HCT116 (cell line): ENCODE results near the gene CCBE1. TPM values are rescaled to one million over a fixed set of nuclear protein-coding genes. Genes with fewer than 3 reads are reported as not detected.

Source experiments
- ATAC-seq: fragments of 200-7000 bp; cut with Tn5 transposase; 2 replicates; pipeline ENCODE4 v1.9.1; 2020; ENCODE audit warnings: mild to moderate bottlenecking, moderate library complexity
- BruUV-seq: library from RNA; stranded (reverse); fragments of 400-500 nt; replicated peaks from 2 replicates; lab custom pipeline; 2021; lab: Mats Ljungman, UMichigan
- CTCF ChIA-PET: fragments of 300-600 bp; sonication (Branson Sonifier 250); formaldehyde crosslinking; loops from one replicate; lab custom pipeline; 2021; ENCODE audit warnings: antibody characterized with exemption; lab: Charles Lee
- POLR2A ChIA-PET: fragments of 300-600, 350-600 bp; sonication (Branson Sonifier 250); formaldehyde crosslinking; loops from one replicate; lab custom pipeline; 2021; ENCODE audit warnings: antibody characterized with exemption; lab: Charles Lee
- RAD21 ChIA-PET, 2 experiments: fragments of 300-600 bp; sonication (Branson Sonifier 250); formaldehyde crosslinking; loops; one replicate each; lab custom pipeline; 2023; ENCODE audit warnings: low total read pairs in 2 of 2; ENCODE audit not compliant: uncharacterized antibody in 2 of 2, unreplicated experiment in 2 of 2, low non-redundant PET in 1 of 2; lab: Charles Lee
- DNase-seq: peaks from one replicate; pipeline ENCODE4 v3.0.0-alpha.2; 2010; ENCODE audit warnings: low read depth, low spot score
- H2AFZ ChIP-seq: fragments of 200-600 bp; shearing (Covaris generic), sonication (generic); 2 replicates; pipeline ENCODE4 v1.6.1; 2017; ENCODE audit warnings: low read depth, mixed run types, mixed read lengths, antibody characterized with exemption, low read length; ENCODE audit not compliant: poor library complexity, severe bottlenecking
- H3K27ac ChIP-seq: 2 replicates; pipeline ENCODE4 v1.5.1; 2012; ENCODE audit warnings: low read depth, low read length
- H3K27me3 ChIP-seq: fragments of 200-600 bp; sonication (generic); 2 replicates; pipeline ENCODE4 v1.6.1; 2016; ENCODE audit warnings: mixed run types, low read length, mixed read lengths; ENCODE audit not compliant: insufficient read depth
- H3K36me3 ChIP-seq, 2 experiments: fragments of 200-500 bp in 1 of 2; fragments of 200-600 bp in 1 of 2; sonication (Bioruptor generic) in 1 of 2; sonication (generic) in 1 of 2; 2 replicates each; pipeline versions ENCODE4 v1.5.1 to v1.6.1; 2014 to 2016; ENCODE audit warnings: low read length in 2 of 2, inconsistent platforms in 1 of 2, mixed read lengths in 1 of 2, mixed run types in 1 of 2; ENCODE audit not compliant: insufficient read depth in 2 of 2, control insufficient read depth in 1 of 2
- H3K4me1 ChIP-seq, 2 experiments: fragments of 200-600 bp in 1 of 2; sonication (generic) in 1 of 2; 2 replicates each; pipeline versions ENCODE4 v1.5.1 to v1.6.1; 2012 to 2017; ENCODE audit warnings: low read length in 2 of 2, inconsistent platforms in 1 of 2, mild to moderate bottlenecking in 1 of 2, mixed read lengths in 1 of 2, mixed run types in 1 of 2, moderate library complexity in 1 of 2; ENCODE audit not compliant: insufficient read depth in 2 of 2, control insufficient read depth in 1 of 2
- H3K4me2 ChIP-seq: fragments of 200-600 bp; sonication (generic); 2 replicates; pipeline ENCODE4 v1.6.1; 2017; ENCODE audit warnings: mixed run types, low read length, mixed read lengths
- H3K4me3 ChIP-seq, 2 experiments: fragments of 200-600 bp in 1 of 2; sonication (generic) in 1 of 2; replicated peaks in 1 of 2; 2 replicates each; pipeline ENCODE4 v1.5.1; 2011 to 2016; ENCODE audit warnings: low read length in 2 of 2, control low read depth in 1 of 2, low read depth in 1 of 2, mild to moderate bottlenecking in 1 of 2, mixed read lengths in 1 of 2, mixed run types in 1 of 2
- H3K79me2 ChIP-seq: fragments of 200-600 bp; sonication (generic); 2 replicates; pipeline ENCODE4 v1.6.1; 2017; ENCODE audit warnings: mild to moderate bottlenecking, mixed run types, low read length, moderate library complexity, mixed read lengths; ENCODE audit not compliant: insufficient read depth
- H3K9ac ChIP-seq: fragments of 200-600 bp; sonication (generic); 2 replicates; pipeline ENCODE4 v1.6.1; 2016; ENCODE audit warnings: low read length, mixed read lengths
- H3K9me2 ChIP-seq: fragments of 200-600 bp; sonication (generic), shearing (Covaris generic); 2 replicates; pipeline ENCODE4 v1.6.1; 2017; ENCODE audit warnings: mixed run types, mild to moderate bottlenecking, moderate library complexity; ENCODE audit not compliant: insufficient read depth
- H3K9me3 ChIP-seq, 2 experiments: fragments of 200-500 bp in 1 of 2; fragments of 200-600 bp in 1 of 2; sonication (Bioruptor generic) in 1 of 2; sonication (generic) in 1 of 2; 2 replicates each; pipeline ENCODE4 v1.6.1; 2014 to 2017; ENCODE audit warnings: low read length in 2 of 2, mixed read lengths in 2 of 2, inconsistent platforms in 1 of 2, low read depth in 1 of 2, mild to moderate bottlenecking in 1 of 2, mixed run types in 1 of 2, moderate library complexity in 1 of 2; ENCODE audit not compliant: control insufficient read depth in 1 of 2, insufficient read depth in 1 of 2
- H4K20me1 ChIP-seq: fragments of 200-600 bp; sonication (generic), shearing (Covaris generic); 2 replicates; pipeline ENCODE4 v1.6.1; 2017; ENCODE audit warnings: mixed run types, mild to moderate bottlenecking, moderate library complexity; ENCODE audit not compliant: insufficient read depth
- ATF3 ChIP-seq: IDR thresholded peaks from 2 replicates; pipeline ENCODE4 v1.6.1; 2012
- ELF1 ChIP-seq: IDR thresholded peaks from 2 replicates; pipeline ENCODE4 v1.6.1; 2012; ENCODE audit warnings: low read depth, borderline replicate concordance
- EZH2 ChIP-seq: fragments of 200-600 bp; sonication (generic); IDR thresholded peaks from 2 replicates; pipeline ENCODE4 v1.6.1; 2017; ENCODE audit warnings: antibody characterized with exemption, mixed run types
- POLR2A ChIP-seq: IDR thresholded peaks from 2 replicates; pipeline ENCODE4 v1.7.0; 2011; ENCODE audit warnings: borderline replicate concordance; ENCODE audit not compliant: insufficient read depth, insufficient read length; ENCODE audit errors: extremely low read depth
- SP1 ChIP-seq: IDR thresholded peaks from 2 replicates; pipeline ENCODE4 v1.6.1; 2012; ENCODE audit warnings: low read depth
- YY1 ChIP-seq: IDR thresholded peaks from 2 replicates; pipeline ENCODE4 v1.6.1; 2011; ENCODE audit warnings: low read length, low read depth, moderate library complexity, mild to moderate bottlenecking; ENCODE audit not compliant: insufficient replicate concordance; ENCODE audit errors: extremely low read depth
- ZFX ChIP-seq: fragments of 450-650 bp; IDR thresholded peaks from 2 replicates; pipeline ENCODE4 v1.6.1; 2017
- intact Hi-C: fragments of 100-400 bp; cut with micrococcal nuclease; formaldehyde crosslinking; loops from 2 replicates; pipeline ENCODE4 v1.10.0; 2022
- total RNA-seq: library from RNA; stranded (reverse); gene quantifications from one replicate; pipeline ENCODE4 v1.2.1, GENCODE V29; 2021; ENCODE audit not compliant: unreplicated experiment
- TF ChIP-seq, protein P1 (sequence below), 3 experiments: fragments of 200-600 bp in 1 of 3; sonication (generic) in 1 of 3; IDR thresholded peaks in 2 of 3; conservative IDR thresholded peaks in 1 of 3; 2 replicates each; pipeline ENCODE4 v1.5.1; 2012 to 2017; ENCODE audit warnings: low read depth in 2 of 3, low read length in 2 of 3, antibody characterized with exemption in 1 of 3, borderline replicate concordance in 1 of 3, control low read depth in 1 of 3, mild to moderate bottlenecking in 1 of 3, mixed read lengths in 1 of 3, mixed run types in 1 of 3, moderate library complexity in 1 of 3; ENCODE audit not compliant: insufficient read depth in 1 of 3

Gene CCBE1
- total RNA-seq, 1 experiment from 2014 or later = 0.84 TPM

DNA sequence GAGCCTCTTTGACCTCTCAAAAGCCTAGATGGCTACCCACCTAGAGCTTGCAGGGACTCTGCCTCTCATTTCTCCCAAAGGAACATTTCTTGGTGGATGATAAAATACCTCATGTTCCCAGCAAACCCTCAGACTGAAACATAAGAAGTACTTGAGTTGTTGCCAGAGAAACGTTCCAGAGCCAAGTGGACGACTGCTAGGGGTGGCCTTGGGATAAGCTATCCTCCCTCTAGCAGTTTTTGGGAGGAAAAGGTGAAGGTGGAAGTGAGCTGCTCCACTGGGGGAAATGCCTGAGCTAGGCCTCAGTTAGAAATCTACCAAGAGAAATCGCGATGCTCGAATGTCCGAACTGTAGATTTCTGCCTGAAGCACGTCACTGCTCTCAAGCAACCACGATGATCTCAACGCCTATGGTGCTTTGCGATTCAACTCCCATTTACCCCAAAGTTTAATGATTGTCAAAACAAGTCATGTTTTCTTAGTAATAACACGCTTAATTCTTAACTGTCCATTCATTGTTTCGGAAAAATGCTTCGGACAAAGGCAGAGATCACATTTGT lies 91.5 kb downstream of the CCBE1 start:
- RAD21 ChIA-PET = no interaction called here
- no peak for DNase-seq
- intact Hi-C loops = no loop called here

GRCh38 chr18:59604877-59605276 lies 92.3 kb downstream of the CCBE1 start:
- intact Hi-C loops = no loop called here
- Histone ChIP-seq H3K9ac (no peak overlapping the region), H3K4me3 (no peak overlapping the region), H3K4me1 (no peaks in the 10 kb centered on the region), H3K4me2 (no peak overlapping the region), H3K36me3 (no peaks in the 10 kb centered on the region), H2AFZ (no peak overlapping the region), H4K20me1 (no peaks in the 10 kb centered on the region), H3K9me2 (no peaks in the 10 kb centered on the region), H3K27me3 (peaks cover 6% of the 10 kb centered on the region; the same call in 1 of the 2 replicates), H3K27ac (no peak overlapping the region), H3K9me3 (0 out of 4 replicates have a peak, but pooled peaks cover 0 to 3% of the 10 kb centered on the region in 2 experiments), H3K79me2 (no peaks in the 10 kb centered on the region)
- ChIA-PET POLR2A (no interaction called here), RAD21 (no interaction called here), CTCF (no interaction called here)
- no TSS peak for BruUV-seq
- DNase-seq = no peak
- no peak for ATAC-seq
- no peak for TF ChIP-seq ATF3
- TF ChIP-seq EZH2 = no peak
- no peak for TF ChIP-seq SP1
- TF ChIP-seq ZFX = no peak
- TF ChIP-seq, protein P1, sequence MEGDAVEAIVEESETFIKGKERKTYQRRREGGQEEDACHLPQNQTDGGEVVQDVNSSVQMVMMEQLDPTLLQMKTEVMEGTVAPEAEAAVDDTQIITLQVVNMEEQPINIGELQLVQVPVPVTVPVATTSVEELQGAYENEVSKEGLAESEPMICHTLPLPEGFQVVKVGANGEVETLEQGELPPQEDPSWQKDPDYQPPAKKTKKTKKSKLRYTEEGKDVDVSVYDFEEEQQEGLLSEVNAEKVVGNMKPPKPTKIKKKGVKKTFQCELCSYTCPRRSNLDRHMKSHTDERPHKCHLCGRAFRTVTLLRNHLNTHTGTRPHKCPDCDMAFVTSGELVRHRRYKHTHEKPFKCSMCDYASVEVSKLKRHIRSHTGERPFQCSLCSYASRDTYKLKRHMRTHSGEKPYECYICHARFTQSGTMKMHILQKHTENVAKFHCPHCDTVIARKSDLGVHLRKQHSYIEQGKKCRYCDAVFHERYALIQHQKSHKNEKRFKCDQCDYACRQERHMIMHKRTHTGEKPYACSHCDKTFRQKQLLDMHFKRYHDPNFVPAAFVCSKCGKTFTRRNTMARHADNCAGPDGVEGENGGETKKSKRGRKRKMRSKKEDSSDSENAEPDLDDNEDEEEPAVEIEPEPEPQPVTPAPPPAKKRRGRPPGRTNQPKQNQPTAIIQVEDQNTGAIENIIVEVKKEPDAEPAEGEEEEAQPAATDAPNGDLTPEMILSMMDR (IDR thresholded peaks at IDR 0.05 in 2 of 3, conservative IDR thresholded peaks at IDR 0.05 in 1 of 3; ENCODE audit: borderline replicate concordance in 1 of 3, insufficient read depth in 1 of 3, low read depth in 2 of 3, low read length in 2 of 3) = no peak
- no peak for TF ChIP-seq POLR2A

More for the DNA sequence above, 91.5 kb downstream of the CCBE1 start:
- H3K9ac ChIP-seq = no peak overlapping the region
- H3K9me2 ChIP-seq = no peaks in the 10 kb centered on the region
- no peak overlapping the region for H3K4me3 ChIP-seq
- H3K27me3 ChIP-seq = peaks cover 10% of the 10 kb centered on the region
- TF ChIP-seq YY1 (no peak), ELF1 (no peak)
- BruUV-seq = no TSS peak
- ATAC-seq = no peak
- H3K9me3 ChIP-seq = 0 out of 4 replicates have a peak, but pooled peaks cover 0 to 3% of the 10 kb centered on the region in 2 experiments
- no peak overlapping the region for H3K27ac ChIP-seq
- no peaks in the 10 kb centered on the region for H3K4me1 ChIP-seq
- ChIA-PET POLR2A (no interaction called here), CTCF (no interaction called here)
- no peaks in the 10 kb centered on the region for H3K79me2 ChIP-seq
- H2AFZ ChIP-seq = no peak overlapping the region
- no peaks in the 10 kb centered on the region for H3K36me3 ChIP-seq
- no peak overlapping the region for H3K4me2 ChIP-seq
- no peaks in the 10 kb centered on the region for H4K20me1 ChIP-seq
